Mesendoderm (in vitro differentiated cells): ENCODE data around the gene KCNB1.

Source experiments
- DNase-seq: peaks from one replicate; pipeline ENCODE4 v3.0.0; 2013
- H2AK5ac ChIP-seq: 2 replicates; pipeline ENCODE4 v1.6.1; 2013; ENCODE audit warnings: low read length, inconsistent platforms
- H2BK120ac ChIP-seq: 2 replicates; pipeline ENCODE4 v1.6.1; 2013; ENCODE audit warnings: low read depth, mild to moderate bottlenecking, low read length, moderate library complexity, mixed read lengths
- H2BK15ac ChIP-seq: replicated peaks from 2 replicates; pipeline ENCODE4 v1.6.1; 2013; ENCODE audit warnings: low read depth, mild to moderate bottlenecking, moderate library complexity
- H2BK5ac ChIP-seq: 2 replicates; pipeline ENCODE4 v1.6.1; 2013; ENCODE audit warnings: low read length, inconsistent platforms
- H3K18ac ChIP-seq: 2 replicates; pipeline ENCODE4 v1.6.1; 2013; ENCODE audit warnings: mild to moderate bottlenecking, low read length, mixed read lengths
- H3K23ac ChIP-seq: one replicate; pipeline ENCODE4 v1.6.1; 2013; ENCODE audit warnings: low read length
- H3K27ac ChIP-seq: 2 replicates; pipeline ENCODE4 v1.5.1; 2013; ENCODE audit warnings: low read depth, mild to moderate bottlenecking, inconsistent platforms, low read length, moderate library complexity
- H3K27me3 ChIP-seq: 2 replicates; pipeline ENCODE4 v1.6.1; 2013; ENCODE audit warnings: low read length, control low read depth, mild to moderate bottlenecking, inconsistent platforms; ENCODE audit not compliant: insufficient read depth, poor library complexity
- H3K36me3 ChIP-seq: 2 replicates; pipeline ENCODE4 v1.6.1; 2013; ENCODE audit warnings: low read length, inconsistent platforms; ENCODE audit not compliant: control insufficient read depth, insufficient read depth
- H3K4ac ChIP-seq: one replicate; pipeline ENCODE4 v1.6.1; 2013; ENCODE audit warnings: low read depth, mild to moderate bottlenecking, low read length, moderate library complexity
- H3K4me1 ChIP-seq: 2 replicates; pipeline ENCODE4 v1.6.1; 2013; ENCODE audit warnings: low read depth, low read length, inconsistent platforms; ENCODE audit not compliant: control insufficient read depth
- H3K4me2 ChIP-seq: 2 replicates; pipeline ENCODE4 v1.6.1; 2013; ENCODE audit warnings: low read length
- H3K4me3 ChIP-seq: 2 replicates; pipeline ENCODE4 v1.5.1; 2013; ENCODE audit warnings: mild to moderate bottlenecking, low read length
- H3K56ac ChIP-seq: one replicate; pipeline ENCODE4 v1.6.1; 2013; ENCODE audit warnings: low read length
- H3K79me1 ChIP-seq: 2 replicates; pipeline ENCODE4 v1.6.1; 2013; ENCODE audit warnings: low read length, inconsistent platforms
- H3K79me2 ChIP-seq: 2 replicates; pipeline ENCODE4 v1.6.1; 2013; ENCODE audit warnings: mild to moderate bottlenecking, low read length; ENCODE audit not compliant: control insufficient read depth, insufficient read depth
- H3K9ac ChIP-seq: 2 replicates; pipeline ENCODE4 v1.6.1; 2013; ENCODE audit warnings: low read length, inconsistent platforms
- H4K5ac ChIP-seq: one replicate; pipeline ENCODE4 v1.6.1; 2013; ENCODE audit warnings: low read length
- H4K8ac ChIP-seq: one replicate; pipeline ENCODE4 v1.6.1; 2013; ENCODE audit warnings: low read depth, mild to moderate bottlenecking, control low read depth, low read length, moderate library complexity
- WGBS: extraction: QIAGEN DNeasy Blood & Tissue Kit; methylation state at CpG from one replicate; pipeline ENCODE4 v1.1.7; 2013; ENCODE audit warnings: low lambda C conversion rate, missing lambda C conversion rate; ENCODE audit not compliant: insufficient coverage; ENCODE audit errors: extremely low coverage; 5-methylcytosine and 5-hydroxymethylcytosine counted together

The KCNB1 gene

GRCh38 chr20:49515586-49515985 lies 33.1 kb upstream of the KCNB1 start:
- Histone ChIP-seq H3K4ac (no peak overlapping the region), H3K4me2 (no peak overlapping the region), H3K36me3 (no peaks in the 10 kb centered on the region), H3K27ac (no peak overlapping the region), H2BK5ac (no peak overlapping the region), H3K18ac (no peak overlapping the region), H3K79me1 (no peaks in the 10 kb centered on the region), H3K56ac (no peak overlapping the region), H3K27me3 (no peaks in the 10 kb centered on the region), H2BK15ac (no peak overlapping the region), H4K5ac (no peak overlapping the region), H3K9ac (no peak overlapping the region), H2BK120ac (no peak overlapping the region), H3K4me3 (no peak overlapping the region), H3K23ac (no peak overlapping the region), H3K79me2 (no peaks in the 10 kb centered on the region), H3K4me1 (no peaks in the 10 kb centered on the region), H4K8ac (no peak overlapping the region), H2AK5ac (no peak overlapping the region)
- no peak for DNase-seq
- WGBS = no CpG with 5 or more reads among the region's 3 CpGs

GRCh38 chr20:49513517-49513916 lies 31.0 kb upstream of the KCNB1 start:
- WGBS = no CpG with 5 or more reads among the region's 2 CpGs
- no peaks in the 10 kb centered on the region for H3K4me1 ChIP-seq
- H3K27me3 ChIP-seq = no peaks in the 10 kb centered on the region
- no peak overlapping the region for H3K27ac ChIP-seq
- no peaks in the 10 kb centered on the region for H3K79me1 ChIP-seq
- H2BK15ac ChIP-seq = no peak overlapping the region
- H2BK5ac ChIP-seq = no peak overlapping the region
- H3K4ac ChIP-seq = no peak overlapping the region
- H3K56ac ChIP-seq = no peak overlapping the region
- no peak overlapping the region for H3K18ac ChIP-seq
- no peak overlapping the region for H2AK5ac ChIP-seq
- H3K36me3 ChIP-seq = no peaks in the 10 kb centered on the region
- no peak overlapping the region for H2BK120ac ChIP-seq
- H4K5ac ChIP-seq = no peak overlapping the region
- DNase-seq = no peak
- no peak overlapping the region for H4K8ac ChIP-seq
- H3K79me2 ChIP-seq = no peaks in the 10 kb centered on the region
- no peak overlapping the region for H3K4me3 ChIP-seq
- no peak overlapping the region for H3K4me2 ChIP-seq
- H3K9ac ChIP-seq = no peak overlapping the region
- H3K23ac ChIP-seq = no peak overlapping the region

GRCh38 chr20:49513009-49513408 lies 30.5 kb upstream of the KCNB1 start:
- Histone ChIP-seq H3K9ac (no peak overlapping the region), H4K8ac (no peak overlapping the region), H2AK5ac (no peak overlapping the region), H2BK120ac (no peak overlapping the region), H3K79me2 (no peaks in the 10 kb centered on the region), H3K79me1 (no peaks in the 10 kb centered on the region), H3K4me2 (no peak overlapping the region), H2BK15ac (no peak overlapping the region), H3K27ac (no peak overlapping the region), H3K18ac (no peak overlapping the region), H2BK5ac (no peak overlapping the region), H3K23ac (no peak overlapping the region), H3K4me1 (no peaks in the 10 kb centered on the region), H3K56ac (no peak overlapping the region), H3K27me3 (no peaks in the 10 kb centered on the region), H3K36me3 (no peaks in the 10 kb centered on the region), H3K4me3 (no peak overlapping the region), H3K4ac (no peak overlapping the region), H4K5ac (no peak overlapping the region)
- no CpG with 5 or more reads among the region's 11 CpGs for WGBS
- DNase-seq = no peak

- Histone ChIP-seq H4K8ac (no peak overlapping the region), H3K36me3 (no peaks in the 10 kb centered on the region), H3K27ac (no peak overlapping the region), H3K79me2 (no peaks in the 10 kb centered on the region), H3K27me3 (no peaks in the 10 kb centered on the region), H3K18ac (no peak overlapping the region), H2BK15ac (no peak overlapping the region), H2BK120ac (no peak overlapping the region), H3K23ac (no peak overlapping the region), H3K4ac (no peak overlapping the region), H3K79me1 (no peaks in the 10 kb centered on the region), H2AK5ac (no peak overlapping the region), H3K56ac (no peak overlapping the region), H3K4me1 (no peaks in the 10 kb centered on the region), H2BK5ac (no peak overlapping the region), H3K4me2 (no peak overlapping the region), H4K5ac (no peak overlapping the region), H3K9ac (no peak overlapping the region), H3K4me3 (no peak overlapping the region)
- DNase-seq = no peak
- WGBS = 100% methylated on average over 1 of the region's 2 CpGs
These were observed 29.5 kb upstream of the KCNB1 start for GRCh38 chr20:49511788-49512525.

- H3K79me2 ChIP-seq = no peaks in the 10 kb centered on the region
- no peak overlapping the region for H4K8ac ChIP-seq
- H3K27ac ChIP-seq = no peak overlapping the region
- H2BK15ac ChIP-seq = no peak overlapping the region
- no peak overlapping the region for H3K56ac ChIP-seq
- no peak overlapping the region for H3K9ac ChIP-seq
- no peak overlapping the region for H3K4me2 ChIP-seq
- no peaks in the 10 kb centered on the region for H3K27me3 ChIP-seq
- H4K5ac ChIP-seq = no peak overlapping the region
- H3K4me1 ChIP-seq = no peaks in the 10 kb centered on the region
- WGBS = no CpG with 5 or more reads among the region's 12 CpGs
- H2BK5ac ChIP-seq = no peak overlapping the region
- H2AK5ac ChIP-seq = no peak overlapping the region
- H3K4me3 ChIP-seq = no peak overlapping the region
- H3K18ac ChIP-seq = no peak overlapping the region
- no peaks in the 10 kb centered on the region for H3K79me1 ChIP-seq
- H2BK120ac ChIP-seq = no peak overlapping the region
- DNase-seq = no peak
- H3K4ac ChIP-seq = no peak overlapping the region
- no peaks in the 10 kb centered on the region for H3K36me3 ChIP-seq
- no peak overlapping the region for H3K23ac ChIP-seq
These were observed 28.2 kb upstream of the KCNB1 start for GRCh38 chr20:49510562-49511122.
